Tibial nerve (tissue), 4 donors: ENCODE measurements around the gene SIPA1L3. TPM values are rescaled to one million over a fixed set of nuclear protein-coding genes. Genes with fewer than 3 reads are reported as not detected.

Source experiments
- DNase-seq, 2 donors: peaks; one replicate each; pipeline ENCODE4 v3.0.0-alpha.2; 2019; ENCODE audit warnings: low spot score in 2 of 2
- H3K27ac ChIP-seq, 4 donors: fragments of 200-600 bp; sonication (generic) in 3 of 4; one replicate each; pipeline ENCODE4 v1.5.1; 2017 to 2019; ENCODE audit warnings: mild to moderate bottlenecking in 1 of 4
- H3K27me3 ChIP-seq, 2 donors: fragments of 200-600 bp; sonication (generic) in 1 of 2; one replicate each; pipeline versions ENCODE4 v1.5.1 to v1.6.0; 2017 to 2019
- H3K36me3 ChIP-seq, 3 donors: fragments of 200-600 bp; sonication (generic); one replicate each; pipeline ENCODE4 v1.5.1; 2018 to 2019
- H3K4me1 ChIP-seq, 4 donors: fragments of 200-600 bp; sonication (generic) in 3 of 4; one replicate each; pipeline ENCODE4 v1.5.1; 2017 to 2019
- H3K4me3 ChIP-seq, 4 donors: fragments of 200-600 bp; sonication (generic) in 3 of 4; one replicate each; pipeline ENCODE4 v1.5.1; 2017 to 2019; ENCODE audit warnings: mild to moderate bottlenecking in 1 of 4, moderate library complexity in 1 of 4
- H3K9me3 ChIP-seq, 4 donors: fragments of 200-600 bp; sonication (generic) in 3 of 4; one replicate each; pipeline ENCODE4 v1.5.1; 2017 to 2019
- EP300 ChIP-seq, 2 donors: sonication (generic); formaldehyde crosslinking; IDR thresholded peaks; one replicate each; pipeline ENCODE4 v1.6.1; 2017; ENCODE audit warnings: antibody characterized with exemption in 2 of 2, mild to moderate bottlenecking in 1 of 2
- POLR2A ChIP-seq, 2 donors: fragments of 450-650 bp; IDR thresholded peaks; one replicate each; pipeline ENCODE4 v1.6.1; 2017; ENCODE audit warnings: antibody characterized with exemption in 2 of 2, mild to moderate bottlenecking in 2 of 2, moderate library complexity in 2 of 2
- WGBS, 2 donors: methylation state at CpG; one replicate each; pipeline ENCODE4 v1.1.5; 2018; 5-methylcytosine and 5-hydroxymethylcytosine counted together
- total RNA-seq, 4 donors: library from RNA; depleted of rRNA; stranded (reverse); fragments of >200 nt; gene quantifications; one replicate each; pipeline ENCODE4 v1.1.0, GENCODE V29; 2016
- TF ChIP-seq, protein P1 (sequence below), 5 experiments: fragments of 200-600 bp in 3 of 5; fragments of 450-650 bp in 2 of 5; sonication (generic) in 3 of 5; IDR thresholded peaks; one replicate each; pipeline ENCODE4 v1.5.1; 2016 to 2019; ENCODE audit warnings: antibody characterized with exemption in 5 of 5, mild to moderate bottlenecking in 3 of 5, moderate library complexity in 2 of 5

SIPA1L3 gene
- total RNA-seq, 4 donors from 2014 or later = 8.3 to 43.9 (median 17.0) TPM

DNA sequence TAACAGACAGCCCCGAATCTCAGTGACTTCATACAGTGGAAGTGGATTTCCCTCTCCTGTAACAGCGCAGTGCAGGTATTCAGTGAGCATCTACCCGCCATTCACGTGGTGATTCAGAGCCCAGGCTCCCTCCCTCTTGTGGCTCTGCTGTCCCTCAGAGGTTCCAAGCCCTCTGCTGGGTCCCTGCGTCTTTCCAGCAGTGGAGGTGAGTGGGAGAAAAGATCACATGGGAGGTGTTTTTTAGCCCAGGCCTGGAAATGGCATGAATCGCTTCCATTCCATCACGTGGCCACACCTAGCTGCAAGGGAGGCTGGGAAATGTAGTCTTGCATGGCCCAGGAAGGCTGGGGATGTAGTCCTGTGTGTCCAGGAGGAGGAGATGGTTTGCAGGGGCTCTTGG is 255.6 kb downstream of the SIPA1L3 start:
- Histone ChIP-seq H3K27me3 (no peaks in the 10 kb centered on the region), H3K4me1 (no peaks in the 10 kb centered on the region), H3K36me3 (peaks cover 4 to 94% (median 20%) of the 10 kb centered on the region in 3 donors), H3K4me3 (no peak overlapping the region), H3K9me3 (peaks cover 0 to 14% (median 4%) of the 10 kb centered on the region in 4 donors), H3K27ac (no peak overlapping the region)
- TF ChIP-seq, protein P1, sequence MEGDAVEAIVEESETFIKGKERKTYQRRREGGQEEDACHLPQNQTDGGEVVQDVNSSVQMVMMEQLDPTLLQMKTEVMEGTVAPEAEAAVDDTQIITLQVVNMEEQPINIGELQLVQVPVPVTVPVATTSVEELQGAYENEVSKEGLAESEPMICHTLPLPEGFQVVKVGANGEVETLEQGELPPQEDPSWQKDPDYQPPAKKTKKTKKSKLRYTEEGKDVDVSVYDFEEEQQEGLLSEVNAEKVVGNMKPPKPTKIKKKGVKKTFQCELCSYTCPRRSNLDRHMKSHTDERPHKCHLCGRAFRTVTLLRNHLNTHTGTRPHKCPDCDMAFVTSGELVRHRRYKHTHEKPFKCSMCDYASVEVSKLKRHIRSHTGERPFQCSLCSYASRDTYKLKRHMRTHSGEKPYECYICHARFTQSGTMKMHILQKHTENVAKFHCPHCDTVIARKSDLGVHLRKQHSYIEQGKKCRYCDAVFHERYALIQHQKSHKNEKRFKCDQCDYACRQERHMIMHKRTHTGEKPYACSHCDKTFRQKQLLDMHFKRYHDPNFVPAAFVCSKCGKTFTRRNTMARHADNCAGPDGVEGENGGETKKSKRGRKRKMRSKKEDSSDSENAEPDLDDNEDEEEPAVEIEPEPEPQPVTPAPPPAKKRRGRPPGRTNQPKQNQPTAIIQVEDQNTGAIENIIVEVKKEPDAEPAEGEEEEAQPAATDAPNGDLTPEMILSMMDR (IDR thresholded peaks at IDR 0.05) = no peak
- TF ChIP-seq POLR2A (IDR thresholded peaks at IDR 0.05) = no peak
- no peak for TF ChIP-seq EP300 (IDR thresholded peaks at IDR 0.05)
- 99% methylated on average over 7 of the region's 7 CpGs for WGBS, 2 donors
- no peak for DNase-seq

DNA sequence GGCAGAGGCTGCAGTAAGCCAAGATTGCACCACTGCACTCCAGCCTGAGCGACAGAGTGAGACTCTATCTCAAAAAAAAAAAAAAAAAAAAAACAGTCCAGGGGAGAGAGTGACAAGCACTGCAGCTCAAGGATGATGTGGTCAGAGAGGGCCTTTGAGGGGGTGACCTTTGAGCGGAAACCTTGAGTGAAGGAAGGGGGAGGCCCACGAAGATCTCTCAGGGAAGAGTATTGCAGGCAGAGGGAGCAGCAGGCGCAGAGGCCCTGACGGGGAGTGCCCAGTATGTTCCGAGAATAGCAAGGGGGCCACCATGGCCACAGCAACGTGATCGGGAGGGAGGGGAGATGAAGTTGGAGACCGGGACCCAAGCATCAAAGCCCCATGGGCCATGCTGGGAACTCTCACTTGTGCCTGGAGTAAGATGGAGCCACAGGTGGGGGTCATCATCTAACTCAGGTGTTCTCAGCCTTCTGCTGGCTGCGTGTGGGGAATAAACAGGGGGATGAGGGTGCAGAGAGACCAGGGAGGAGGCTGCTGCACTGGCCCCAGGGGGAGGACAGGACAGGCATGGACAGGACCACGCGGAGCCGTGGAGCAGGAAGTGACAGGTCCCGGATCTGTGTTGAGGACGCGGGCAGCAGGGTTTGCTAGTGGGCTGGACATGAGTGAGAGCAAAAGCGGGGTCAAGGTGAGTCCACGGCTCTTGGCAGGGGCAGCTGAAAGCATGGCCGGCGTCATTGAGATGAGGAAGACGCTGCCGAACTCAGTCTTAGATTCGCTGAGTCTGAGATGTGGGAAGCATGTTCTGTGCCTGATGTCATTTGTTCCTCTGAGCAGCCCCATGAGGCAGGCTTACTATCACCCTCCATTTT is 256.6 kb downstream of the SIPA1L3 start:
- H3K36me3 ChIP-seq = peaks cover 4 to 94% (median 20%) of the 10 kb centered on the region in 3 donors
- 93% methylated on average over 23 of the region's 23 CpGs for WGBS, 2 donors

DNA sequence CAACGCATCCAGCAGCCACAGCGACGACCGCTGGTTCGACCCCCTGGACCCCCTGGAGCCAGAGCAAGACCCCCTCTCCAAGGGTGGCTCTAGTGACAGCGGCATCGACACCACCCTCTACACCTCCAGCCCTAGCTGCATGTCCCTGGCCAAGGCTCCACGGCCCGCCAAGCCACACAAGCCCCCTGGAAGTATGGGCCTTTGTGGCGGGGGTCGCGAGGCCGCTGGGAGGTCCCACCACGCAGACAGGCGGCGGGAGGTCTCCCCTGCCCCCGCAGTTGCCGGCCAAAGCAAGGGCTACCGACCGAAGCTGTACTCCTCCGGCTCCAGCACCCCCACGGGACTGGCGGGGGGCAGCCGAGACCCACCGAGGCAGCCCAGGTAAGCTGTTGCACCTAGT is 257.5 kb downstream of the SIPA1L3 start:
- DNase-seq = no peak
- Histone ChIP-seq H3K9me3 (peaks cover 0 to 14% (median 4%) of the 10 kb centered on the region in 4 donors), H3K27me3 (no peaks in the 10 kb centered on the region), H3K4me3 (no peak overlapping the region), H3K4me1 (no peaks in the 10 kb centered on the region), H3K27ac (no peak overlapping the region), H3K36me3 (peaks cover 4 to 93% (median 20%) of the 10 kb centered on the region in 3 donors)
- 94 to 100% methylated on average over 8 to 25 of the region's 25 CpGs for WGBS, 2 donors
- TF ChIP-seq POLR2A (IDR thresholded peaks at IDR 0.05) (no peak), EP300 (IDR thresholded peaks at IDR 0.05) (no peak)
- TF ChIP-seq, protein P1 (IDR thresholded peaks at IDR 0.05) = no peak

More for the DNA sequence above, 256.6 kb downstream of the SIPA1L3 start:
- peaks cover 0 to 14% (median 4%) of the 10 kb centered on the region in 4 donors for H3K9me3 ChIP-seq
- H3K27me3 ChIP-seq = no peaks in the 10 kb centered on the region
- no peak overlapping the region for H3K4me3 ChIP-seq
- DNase-seq = no peak
- TF ChIP-seq POLR2A (IDR thresholded peaks at IDR 0.05) = no peak
- TF ChIP-seq, protein P1 (IDR thresholded peaks at IDR 0.05) = no peak
- TF ChIP-seq EP300 (IDR thresholded peaks at IDR 0.05) = no peak
- no peaks in the 10 kb centered on the region for H3K4me1 ChIP-seq
- H3K27ac ChIP-seq = no peak overlapping the region

DNA sequence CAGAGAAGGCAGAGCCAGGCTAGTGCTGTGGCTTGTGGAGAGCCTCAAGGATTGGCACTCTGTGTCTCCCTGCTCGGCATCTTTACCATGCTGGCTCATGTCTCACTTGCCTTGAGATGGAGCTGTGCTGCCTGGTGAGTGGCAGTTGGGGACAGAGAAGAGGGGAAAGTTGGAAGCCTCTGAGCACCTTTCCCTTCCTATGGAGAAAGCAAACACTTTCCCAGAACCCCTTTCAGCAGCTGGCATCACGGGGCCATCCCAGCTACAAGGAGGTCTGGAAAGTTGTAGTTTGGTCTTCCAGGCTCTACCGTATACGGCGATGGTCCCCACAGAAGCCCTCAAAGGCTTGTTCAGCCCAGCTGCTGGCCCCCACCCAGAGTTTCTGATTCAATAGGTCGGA is 258.3 kb downstream of the SIPA1L3 start:
- Histone ChIP-seq H3K9me3 (peaks cover 0 to 14% (median 4%) of the 10 kb centered on the region in 4 donors), H3K27ac (no peak overlapping the region), H3K36me3 (peaks cover 4 to 85% (median 20%) of the 10 kb centered on the region in 3 donors), H3K4me3 (no peak overlapping the region), H3K27me3 (no peaks in the 10 kb centered on the region), H3K4me1 (no peaks in the 10 kb centered on the region)
- no peak for TF ChIP-seq POLR2A (IDR thresholded peaks at IDR 0.05)
- DNase-seq = no peak
- WGBS, 2 donors = 93 to 98% methylated on average over 6 of the region's 6 CpGs

DNA sequence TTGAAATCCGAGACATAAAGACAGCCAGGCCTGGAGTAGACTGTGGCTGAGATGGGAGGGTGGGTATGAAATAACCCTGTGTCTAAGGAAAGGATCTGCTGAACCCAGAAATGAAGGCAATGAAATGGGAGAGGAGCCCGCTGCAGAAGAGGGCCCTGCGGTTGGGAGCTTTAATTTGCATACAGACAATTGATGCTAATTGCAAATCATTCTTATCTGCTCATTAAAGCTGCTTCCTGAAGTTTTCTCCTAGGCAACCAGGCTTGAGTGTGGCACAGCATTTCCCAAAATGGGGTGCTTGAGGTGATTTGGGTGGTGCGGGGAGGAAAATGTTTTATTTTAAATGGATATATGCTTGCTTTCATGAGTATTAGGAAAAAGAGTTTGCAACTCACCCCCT is 261.6 kb downstream of the SIPA1L3 start:
- TF ChIP-seq, protein P1 (IDR thresholded peaks at IDR 0.05) = no peak
- TF ChIP-seq POLR2A (IDR thresholded peaks at IDR 0.05) = no peak
- no peak for TF ChIP-seq EP300 (IDR thresholded peaks at IDR 0.05)
- 83 to 89% methylated on average over 4 of the region's 4 CpGs for WGBS, 2 donors
- Histone ChIP-seq H3K9me3 (no peaks in the 10 kb centered on the region), H3K36me3 (peaks cover 0 to 67% (median 12%) of the 10 kb centered on the region in 3 donors), H3K27me3 (no peaks in the 10 kb centered on the region), H3K4me3 (no peak overlapping the region), H3K27ac (no peak overlapping the region), H3K4me1 (no peaks in the 10 kb centered on the region)
- DNase-seq = no peak
